ENCODE measurements around the gene PPP1R3E. TPM values are rescaled to one million over a fixed set of nuclear protein-coding genes. Genes with fewer than 3 reads are reported as not detected.

The PPP1R3E gene
- total and polyA plus RNA-seq, 2 of the 13 experiments (the other 11 are each of a cell fraction or from before 2014, with no cell fraction given), result 16.5 to 26.5 TPM

- no peak for TF ChIP-seq NONO (IDR thresholded peaks at IDR 0.05)
- TF ChIP-seq NONO (CRISPR knock-in tag; conservative IDR thresholded peaks at IDR 0.05), result no peak
- TF ChIP-seq ZMYM2 (CRISPR knock-in tag; IDR thresholded peaks at IDR 0.05), result no peak; the same call in 1 of the 2 replicates
These were observed 15.7 kb downstream of the PPP1R3E start (continued) for GRCh38 chr14:23286902-23287479.

- DNase-seq (ENCODE audit: low spot score) (peak; percentile 100), ATAC-seq (peak; percentile 99), FAIRE-seq (peak; percentile 88)
- BruUV-seq (replicated peaks), result TSS peak; percentile 96
- H3K4me1 ChIP-seq (ENCODE audit: insufficient read depth, low read length), result peaks cover 26% of the 10 kb centered on the region
- intact Hi-C loops (cut with micrococcal nuclease; ENCODE audit: unreplicated experiment) (loop anchor here (1.0 kb wide), 5 partner anchors 9 to 191 kb away; partner anchors contain the start of genes ACIN1, C14orf119, NGDN and PABPN1), in situ Hi-C loops (cut with HindIII; ENCODE audit: extremely low pct_ligation_motif_present, low pct_unique_long_range_greater_than_20kb) (no loop called here)
- peak within 1 kb of the TSS; percentile 83 for H3K27ac ChIP-seq (ENCODE audit: extremely low read length, insufficient read depth, low read length)
- peak within 1 kb of the TSS; percentile 93 for H3K4me2 ChIP-seq (ENCODE audit: low read depth, low read length)
- H3K9ac ChIP-seq (ENCODE audit: insufficient read depth, low read depth, low read length), result peak within 1 kb of the TSS; percentile 85
- H3K27me3 ChIP-seq (ENCODE audit: control insufficient read depth in 1 of 2, insufficient read depth in 2 of 2, low read length in 2 of 2), result no peaks in the 10 kb centered on the region; a peak in 1 of 5 replicates
- no peaks in the 10 kb centered on the region for H4K20me1 ChIP-seq (ENCODE audit: insufficient read depth, low read length)
- ChIA-PET POLR2A (interaction anchor here (0.6 to 9.2 kb wide), 30 partner anchors 8 to 956 kb away, joined by 3 to 165 read pairs (median 6); partner anchors contain the start of genes ACIN1, AJUBA, BCL2L2 and C14orf119), CTCF (ENCODE audit: low intra/inter-chr PET ratio, low total read pairs) (interaction anchor here (1.9 kb wide), 1 partner anchor 9 kb away, joined by 8 read pairs; no protein-coding TSS in a partner anchor)
- H2AFZ ChIP-seq (ENCODE audit: low read length), result peak within 1 kb of the TSS; percentile 81
- peak within 1 kb of the TSS; percentile 83 to 96 (median 83) for H3K4me3 ChIP-seq (replicated peaks in 1 of 3; ENCODE audit: insufficient read depth in 1 of 3, low read depth in 2 of 3, low read length in 3 of 3)
- under 1% methylated on average over 53 of the region's 53 CpGs for WGBS (ENCODE audit: low lambda C conversion rate)
- H3K79me2 ChIP-seq (ENCODE audit: insufficient read depth, low read length), result peaks cover 19% of the 10 kb centered on the region
- H3K9me3 ChIP-seq (ENCODE audit: low read length), result no peaks in the 10 kb centered on the region
- H3K36me3 ChIP-seq (replicated peaks in 1 of 2; ENCODE audit: control insufficient read depth in 1 of 2, insufficient read depth in 2 of 2, low read length in 2 of 2), result peaks cover 2 to 5% of the 10 kb centered on the region in 2 experiments; a peak in 1 of 5 replicates
- TF ChIP-seq ZNF530 (CRISPR knock-in tag; IDR thresholded peaks at IDR 0.05; ENCODE audit: low read depth) (no peak), KLF6 (CRISPR knock-in tag; IDR thresholded peaks at IDR 0.05) (no peak; the same call in 1 of the 2 replicates), CREB1 (IDR thresholded peaks at IDR 0.05) (peak; percentile 90), CREB1 (CRISPR knock-in tag; IDR thresholded peaks at IDR 0.05) (no peak), TBL1XR1 (IDR thresholded peaks at IDR 0.05; ENCODE audit: borderline replicate concordance, low read length, partially characterized antibody) (no peak), FUBP1 (CRISPR knock-in tag; IDR thresholded peaks at IDR 0.05; ENCODE audit: borderline replicate concordance) (0 out of 2 replicates have a peak, but pooled peaks have one; percentile 62), ZNF510 (CRISPR knock-in tag; IDR thresholded peaks at IDR 0.05; ENCODE audit: low read depth) (peak; percentile 84), ZNF788 (CRISPR knock-in tag; IDR thresholded peaks at IDR 0.05; ENCODE audit: borderline replicate concordance) (peak; percentile 60), MXI1 (IDR thresholded peaks at IDR 0.05; ENCODE audit: borderline replicate concordance, low read depth, low read length) (peak; percentile 35; the same call in 1 of the 3 replicates), TARDBP (CRISPR knock-in tag; IDR thresholded peaks at IDR 0.05) (no peak; the same call in 1 of the 2 replicates), NCOA5 (CRISPR knock-in tag; IDR thresholded peaks at IDR 0.05) (no peak), RORA (CRISPR knock-in tag; IDR thresholded peaks at IDR 0.05) (no peak), MIER3 (CRISPR knock-in tag; IDR thresholded peaks at IDR 0.05; ENCODE audit: borderline replicate concordance) (peak; percentile 77; the same call in 1 of the 2 replicates)
- TF ChIP-seq, protein P1, sequence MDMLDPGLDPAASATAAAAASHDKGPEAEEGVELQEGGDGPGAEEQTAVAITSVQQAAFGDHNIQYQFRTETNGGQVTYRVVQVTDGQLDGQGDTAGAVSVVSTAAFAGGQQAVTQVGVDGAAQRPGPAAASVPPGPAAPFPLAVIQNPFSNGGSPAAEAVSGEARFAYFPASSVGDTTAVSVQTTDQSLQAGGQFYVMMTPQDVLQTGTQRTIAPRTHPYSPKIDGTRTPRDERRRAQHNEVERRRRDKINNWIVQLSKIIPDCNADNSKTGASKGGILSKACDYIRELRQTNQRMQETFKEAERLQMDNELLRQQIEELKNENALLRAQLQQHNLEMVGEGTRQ (IDR thresholded peaks at IDR 0.05; ENCODE audit: low read depth, low read length), result peak; percentile 3; the same call in 1 of the 2 replicates
- TF ChIP-seq, protein P1 (CRISPR knock-in tag; IDR thresholded peaks at IDR 0.05; ENCODE audit: borderline replicate concordance), result peak; percentile 54; the same call in 1 of the 2 replicates
These were observed 16.4 kb downstream of the PPP1R3E start, which contains the start of gene HOMEZ for GRCh38 chr14:23286020-23286901. TSS of gene HOMEZ (minus strand) at chr14:23286132. CDS start at chr14:23285952, 180 bp downstream.
